ENCODE results near the gene EPM2A.

EPM2A gene

DNA sequence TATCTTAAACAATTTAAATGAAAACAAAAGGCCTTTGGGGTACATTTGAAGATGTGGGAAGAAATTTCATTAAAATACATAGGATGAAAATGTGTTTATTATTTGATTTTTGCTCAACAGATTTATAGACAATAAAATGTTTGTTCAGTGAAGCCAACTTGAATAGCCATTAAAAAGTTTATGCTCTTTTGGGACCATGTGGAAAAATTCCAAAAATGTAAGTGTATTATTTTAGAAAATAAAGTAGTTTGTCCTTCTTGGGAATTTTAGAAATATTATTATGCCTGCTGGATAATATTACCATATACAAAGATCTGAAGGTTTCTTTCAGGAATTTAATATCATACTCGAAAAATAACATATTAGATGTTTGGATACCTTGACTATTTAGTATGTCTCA is 131.3 kb downstream of the EPM2A start:
- no peak overlapping the region for H2AFZ ChIP-seq (ENCODE audit: low read depth, low read length, severe bottlenecking)
- no peak overlapping the region for H3K4me2 ChIP-seq (ENCODE audit: low read depth, low read length, poor library complexity, severe bottlenecking)
- H3K36me3 ChIP-seq (ENCODE audit: low read length) = no peaks in the 10 kb centered on the region
- no peaks in the 10 kb centered on the region for H3K9me2 ChIP-seq (replicated peaks; ENCODE audit: insufficient read depth, low read length)
- H3F3A ChIP-seq (ENCODE audit: insufficient read depth) = no peaks in the 10 kb centered on the region
- H3K9me3 ChIP-seq (ENCODE audit: insufficient read depth, low read length) = no peaks in the 10 kb centered on the region
- no peaks in the 10 kb centered on the region for H4K20me1 ChIP-seq (ENCODE audit: low read depth, low read length)
- TF ChIP-seq, protein P1, sequence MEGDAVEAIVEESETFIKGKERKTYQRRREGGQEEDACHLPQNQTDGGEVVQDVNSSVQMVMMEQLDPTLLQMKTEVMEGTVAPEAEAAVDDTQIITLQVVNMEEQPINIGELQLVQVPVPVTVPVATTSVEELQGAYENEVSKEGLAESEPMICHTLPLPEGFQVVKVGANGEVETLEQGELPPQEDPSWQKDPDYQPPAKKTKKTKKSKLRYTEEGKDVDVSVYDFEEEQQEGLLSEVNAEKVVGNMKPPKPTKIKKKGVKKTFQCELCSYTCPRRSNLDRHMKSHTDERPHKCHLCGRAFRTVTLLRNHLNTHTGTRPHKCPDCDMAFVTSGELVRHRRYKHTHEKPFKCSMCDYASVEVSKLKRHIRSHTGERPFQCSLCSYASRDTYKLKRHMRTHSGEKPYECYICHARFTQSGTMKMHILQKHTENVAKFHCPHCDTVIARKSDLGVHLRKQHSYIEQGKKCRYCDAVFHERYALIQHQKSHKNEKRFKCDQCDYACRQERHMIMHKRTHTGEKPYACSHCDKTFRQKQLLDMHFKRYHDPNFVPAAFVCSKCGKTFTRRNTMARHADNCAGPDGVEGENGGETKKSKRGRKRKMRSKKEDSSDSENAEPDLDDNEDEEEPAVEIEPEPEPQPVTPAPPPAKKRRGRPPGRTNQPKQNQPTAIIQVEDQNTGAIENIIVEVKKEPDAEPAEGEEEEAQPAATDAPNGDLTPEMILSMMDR (IDR thresholded peaks at IDR 0.05; ENCODE audit: insufficient read depth, low read length, poor library complexity, severe bottlenecking) = no peak
- no peak for TF ChIP-seq EZH2phosphoT487 (conservative IDR thresholded peaks at IDR 0.05; ENCODE audit: low read length)
- no peaks in the 10 kb centered on the region for H3K27me3 ChIP-seq (ENCODE audit: low read length)
- no peak overlapping the region for H3K4me3 ChIP-seq (ENCODE audit: insufficient read depth, low read length, poor library complexity, severe bottlenecking)
- no peaks in the 10 kb centered on the region for H3K79me2 ChIP-seq (ENCODE audit: insufficient read depth, low read length)
- no peak overlapping the region for H3K27ac ChIP-seq (ENCODE audit: low read depth, low read length)
- no peak overlapping the region for H3K9ac ChIP-seq (ENCODE audit: low read length)

DNA sequence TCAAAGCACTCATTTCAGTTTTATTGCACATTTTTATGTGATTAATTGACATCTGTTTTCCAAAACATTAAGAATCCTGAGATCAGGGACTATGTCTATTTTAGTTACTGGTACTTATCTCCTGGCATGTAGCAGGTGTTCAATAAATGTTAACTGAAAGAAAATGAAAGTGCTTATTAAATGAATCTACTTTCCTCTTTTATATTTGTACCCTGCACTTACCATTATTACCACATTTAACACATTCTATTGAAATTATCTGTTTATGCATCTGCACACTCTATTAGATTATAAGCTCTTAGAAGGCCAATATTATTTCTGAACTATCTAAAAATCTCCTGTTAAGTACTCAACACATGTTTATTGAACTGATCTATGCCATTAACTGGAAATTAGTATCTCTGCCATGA is 131.9 kb downstream of the EPM2A start:
- Histone ChIP-seq H3K36me3 (ENCODE audit: low read length) (no peaks in the 10 kb centered on the region), H3K9ac (ENCODE audit: low read length) (no peak overlapping the region), H3K4me3 (ENCODE audit: insufficient read depth, low read length, poor library complexity, severe bottlenecking) (no peak overlapping the region), H3K9me3 (ENCODE audit: insufficient read depth, low read length) (no peaks in the 10 kb centered on the region), H4K20me1 (ENCODE audit: low read depth, low read length) (no peaks in the 10 kb centered on the region), H3K27me3 (ENCODE audit: low read length) (no peaks in the 10 kb centered on the region), H3K79me2 (ENCODE audit: insufficient read depth, low read length) (no peaks in the 10 kb centered on the region), H3K9me2 (replicated peaks; ENCODE audit: insufficient read depth, low read length) (no peaks in the 10 kb centered on the region), H3K4me2 (ENCODE audit: low read depth, low read length, poor library complexity, severe bottlenecking) (no peak overlapping the region), H3F3A (ENCODE audit: insufficient read depth) (no peaks in the 10 kb centered on the region), H2AFZ (ENCODE audit: low read depth, low read length, severe bottlenecking) (no peak overlapping the region), H3K27ac (ENCODE audit: low read depth, low read length) (no peak overlapping the region)
- TF ChIP-seq EZH2phosphoT487 (conservative IDR thresholded peaks at IDR 0.05; ENCODE audit: low read length) = no peak
- TF ChIP-seq, protein P1 (IDR thresholded peaks at IDR 0.05; ENCODE audit: insufficient read depth, low read length, poor library complexity, severe bottlenecking) = no peak

DNA sequence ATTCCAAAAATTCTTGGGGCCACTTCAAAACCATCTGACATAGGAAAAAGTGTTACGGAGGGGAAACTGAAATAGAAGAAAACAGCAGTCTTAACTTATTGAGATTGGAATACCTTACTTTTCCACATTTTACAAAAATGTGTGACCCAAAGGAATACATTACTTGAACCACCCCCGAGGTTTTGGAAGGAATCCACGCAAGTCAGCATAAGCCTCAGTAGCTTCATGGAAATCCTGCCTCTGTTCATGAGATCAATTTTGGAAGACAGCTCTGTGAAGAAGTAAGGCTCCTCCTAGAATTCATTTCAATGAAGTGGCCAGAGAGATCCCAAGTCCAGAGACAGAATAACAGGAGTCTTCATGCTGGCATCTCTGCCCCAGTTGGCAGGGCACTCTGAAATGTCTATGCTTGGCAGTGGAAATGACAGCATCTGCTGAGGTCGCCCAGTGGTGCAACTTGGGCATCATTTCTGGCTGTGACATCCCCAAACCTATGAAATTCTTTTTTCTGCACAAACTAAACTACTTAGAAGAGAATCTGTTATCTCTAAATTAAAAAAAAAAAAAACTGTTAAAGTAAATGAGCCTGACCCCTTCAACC is 132.5 kb downstream of the EPM2A start:
- Histone ChIP-seq H3K9me3 (ENCODE audit: insufficient read depth, low read length) (no peaks in the 10 kb centered on the region), H3K27ac (ENCODE audit: low read depth, low read length) (no peak overlapping the region), H3F3A (ENCODE audit: insufficient read depth) (no peaks in the 10 kb centered on the region), H2AFZ (ENCODE audit: low read depth, low read length, severe bottlenecking) (no peak overlapping the region), H3K36me3 (ENCODE audit: low read length) (no peaks in the 10 kb centered on the region), H3K4me2 (ENCODE audit: low read depth, low read length, poor library complexity, severe bottlenecking) (no peak overlapping the region), H3K4me3 (ENCODE audit: insufficient read depth, low read length, poor library complexity, severe bottlenecking) (no peak overlapping the region), H3K27me3 (ENCODE audit: low read length) (no peaks in the 10 kb centered on the region), H4K20me1 (ENCODE audit: low read depth, low read length) (no peaks in the 10 kb centered on the region), H3K9me2 (replicated peaks; ENCODE audit: insufficient read depth, low read length) (no peaks in the 10 kb centered on the region), H3K79me2 (ENCODE audit: insufficient read depth, low read length) (no peaks in the 10 kb centered on the region), H3K9ac (ENCODE audit: low read length) (no peak overlapping the region)
- TF ChIP-seq EZH2phosphoT487 (conservative IDR thresholded peaks at IDR 0.05; ENCODE audit: low read length) = no peak
- TF ChIP-seq, protein P1 (IDR thresholded peaks at IDR 0.05; ENCODE audit: insufficient read depth, low read length, poor library complexity, severe bottlenecking) = no peak
